ENCODE data around the gene DCTN2.
"Not testable (repeated sequence)": the region's sequence is repeated elsewhere in the genome, so short reads cannot be mapped to it uniquely, and the experiment has no call there.

The DCTN2 gene

GRCh38 chr12:57513677-57514076 lies 33.3 kb downstream of the DCTN2 start:
- DNase-seq = not testable (repeated sequence)

GRCh38 chr12:57513266-57513665 lies 33.7 kb downstream of the DCTN2 start:
- no peak for DNase-seq

GRCh38 chr12:57512665-57513064 lies 34.3 kb downstream of the DCTN2 start:
- no peak for DNase-seq

- no peak for DNase-seq
Observed at GRCh38 chr12:57511588-57512325, 35.2 kb downstream of the DCTN2 start.

- DNase-seq = no peak
Observed at GRCh38 chr12:57511161-57511560, 35.8 kb downstream of the DCTN2 start.

- not testable (repeated sequence) for DNase-seq
Observed at GRCh38 chr12:57507796-57508195, 39.2 kb downstream of the DCTN2 start.

GRCh38 chr12:57506541-57506940 lies 40.5 kb downstream of the DCTN2 start:
- DNase-seq = not testable (repeated sequence)

- DNase-seq = not testable (repeated sequence)
Observed at GRCh38 chr12:57502311-57502969, 44.6 kb downstream of the DCTN2 start.

GRCh38 chr12:57500213-57500612 lies 46.8 kb downstream of the DCTN2 start:
- DNase-seq = no peak

- no peak for DNase-seq
Observed at GRCh38 chr12:57498571-57498970, 48.4 kb downstream of the DCTN2 start.

- DNase-seq = no peak
Observed at GRCh38 chr12:57498132-57498502, 48.9 kb downstream of the DCTN2 start.

GRCh38 chr12:57497223-57498131 lies 49.5 kb downstream of the DCTN2 start:
- DNase-seq = no peak

- DNase-seq = no peak
Observed at GRCh38 chr12:57496822-57497221, 50.2 kb downstream of the DCTN2 start.

- DNase-seq = not testable (repeated sequence)
Observed at GRCh38 chr12:57495051-57495701, 51.8 kb downstream of the DCTN2 start.

- no peak for DNase-seq
Observed at GRCh38 chr12:57491393-57492280, 55.4 kb downstream of the DCTN2 start.

- DNase-seq = no peak
Observed at GRCh38 chr12:57490126-57490525, 56.9 kb downstream of the DCTN2 start.

GRCh38 chr12:57489157-57489641 lies 57.8 kb downstream of the DCTN2 start:
- DNase-seq = no peak

- no peak for DNase-seq
Observed at GRCh38 chr12:57488402-57489156, 58.4 kb downstream of the DCTN2 start.

GRCh38 chr12:57487597-57488401 lies 59.2 kb downstream of the DCTN2 start, which contains the start of gene MARS1:
TSS of gene MARS1 (plus strand) at chr12:57488068. CDS start at chr12:57488091, 23 bp downstream.
- peak; percentile 89 for DNase-seq

- no peak for DNase-seq
Observed at GRCh38 chr12:57487055-57487596, 59.9 kb downstream of the DCTN2 start.

All from T1000 (cell line).